Vagina (tissue), 2 donors: ENCODE measurements around the gene CLPTM1.

ENCODE experiments used
- CTCF ChIP-seq, 3 experiments: fragments of 450-650 bp in 2 of 3; fragments of 200-600 bp in 1 of 3; sonication (generic) in 1 of 3; IDR thresholded peaks; one replicate each; pipeline ENCODE4 v1.5.1; 2017 to 2019; ENCODE audit warnings: antibody characterized with exemption in 3 of 3, mild to moderate bottlenecking in 2 of 3, moderate library complexity in 2 of 3
- POLR2A ChIP-seq, 2 donors: fragments of 450-650 bp; IDR thresholded peaks; one replicate each; pipeline ENCODE4 v1.6.1; 2017; ENCODE audit warnings: antibody characterized with exemption in 2 of 2, mild to moderate bottlenecking in 2 of 2, moderate library complexity in 2 of 2
- POLR2AphosphoS5 ChIP-seq, 2 donors: sonication (generic); formaldehyde crosslinking; IDR thresholded peaks; one replicate each; pipeline ENCODE4 v1.9.0; 2017; ENCODE audit warnings: antibody characterized with exemption in 2 of 2, mild to moderate bottlenecking in 2 of 2, low read depth in 1 of 2; ENCODE audit not compliant: insufficient read depth in 1 of 2

DNA sequence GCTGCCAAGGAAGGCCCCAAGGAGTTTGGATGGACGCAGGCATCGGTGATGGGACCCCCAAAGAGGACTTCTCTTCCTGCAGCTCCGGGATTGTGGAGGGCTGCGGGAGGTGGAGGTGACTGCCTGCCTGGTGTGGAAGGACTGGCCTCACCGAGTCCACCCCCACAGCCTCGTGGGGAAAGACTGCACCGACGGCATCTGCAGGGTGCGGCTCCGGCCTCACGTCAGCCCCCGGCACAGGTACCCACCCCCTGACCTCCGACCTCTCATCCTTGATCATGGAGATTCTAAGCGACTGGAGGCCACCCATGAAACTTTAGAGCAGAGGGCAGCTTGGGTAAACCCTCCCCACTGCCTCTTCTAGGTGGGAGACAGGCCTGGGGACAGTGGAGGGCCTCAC is 66.8 kb downstream of the CLPTM1 start:
- TF ChIP-seq CTCF (IDR thresholded peaks at IDR 0.05) (no peak), POLR2A (IDR thresholded peaks at IDR 0.05) (no peak), POLR2AphosphoS5 (IDR thresholded peaks at IDR 0.05; ENCODE audit: insufficient read depth in 1 of 2, low read depth in 1 of 2) (no peak)
